Brain microvascular endothelial cell (primary cell): ENCODE measurements around the gene SLC25A28.
A peak's percentile ranks its signal among the peaks of the same experiment; 100 is the strongest.

ENCODE experiments used
- DNase-seq: peaks from one replicate; pipeline ENCODE4 v3.0.0-alpha.2; 2020
- H3K27ac ChIP-seq: fragments of 250-450 bp; sonication (Bioruptor Pico); 2 replicates; pipeline ENCODE4 v1.5.1; 2020; ENCODE audit warnings: mild to moderate bottlenecking, moderate library complexity
- H3K27me3 ChIP-seq: fragments of 250-450 bp; sonication (Bioruptor Pico); replicated peaks from 2 replicates; pipeline ENCODE4 v1.5.1; 2020; ENCODE audit warnings: mild to moderate bottlenecking
- H3K36me3 ChIP-seq: fragments of 250-450 bp; sonication (Bioruptor Pico); replicated peaks from 2 replicates; pipeline ENCODE4 v1.5.1; 2020; ENCODE audit warnings: mild to moderate bottlenecking
- H3K4me3 ChIP-seq: 2 replicates; pipeline ENCODE4 v1.5.1; 2011; ENCODE audit warnings: low read depth, mild to moderate bottlenecking, control low read depth, low read length, moderate library complexity
- in situ Hi-C: cut with HindIII; loops from 2 replicates; pipeline ENCODE4 v1.10.0; 2017; ENCODE audit warnings: low sequenced_read_pairs, low pct_ligation_motif_present
- TF ChIP-seq, protein P1 (sequence below): IDR thresholded peaks from 2 replicates; pipeline ENCODE4 v1.5.1; 2011; ENCODE audit warnings: low read depth, mild to moderate bottlenecking, moderate library complexity, low read length, control low read depth, inconsistent platforms; ENCODE audit errors: missing control alignments

Gene SLC25A28

DNA sequence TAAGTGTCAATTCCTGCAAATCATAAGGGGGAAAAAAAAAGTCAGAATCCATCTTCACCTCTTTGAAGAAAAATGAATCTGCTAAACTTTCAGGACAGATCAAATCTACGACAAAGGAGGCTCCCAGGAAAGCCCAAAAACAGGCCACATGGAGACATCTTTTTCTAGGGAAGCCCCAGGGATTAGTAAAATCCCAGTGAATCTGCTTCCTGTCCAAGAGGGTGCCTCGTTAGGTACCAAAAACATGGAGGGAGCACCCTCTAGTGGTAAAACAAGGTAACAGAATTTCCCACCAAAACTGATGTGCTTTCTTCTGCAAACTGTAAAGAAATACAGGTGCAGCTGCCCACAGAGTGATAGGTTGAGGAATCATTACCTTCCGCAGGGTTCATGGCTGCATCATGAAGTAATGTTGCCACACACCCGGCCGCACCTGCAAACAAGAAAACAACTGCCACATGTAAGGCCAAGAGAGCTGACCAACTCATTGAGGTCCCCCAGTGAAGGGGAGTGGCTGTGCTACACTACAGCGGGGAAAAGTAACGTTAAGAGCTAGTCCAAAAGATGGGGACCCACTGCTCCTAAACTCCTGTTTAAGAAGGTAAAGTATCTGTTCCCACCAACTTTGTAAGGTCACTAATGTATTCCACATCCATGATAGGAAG, 7.9 kb downstream of the SLC25A28 start:
- H3K27ac ChIP-seq, result no peak overlapping the region
- H3K36me3 ChIP-seq, result peaks cover 10% of the 10 kb centered on the region
- TF ChIP-seq, protein P1, sequence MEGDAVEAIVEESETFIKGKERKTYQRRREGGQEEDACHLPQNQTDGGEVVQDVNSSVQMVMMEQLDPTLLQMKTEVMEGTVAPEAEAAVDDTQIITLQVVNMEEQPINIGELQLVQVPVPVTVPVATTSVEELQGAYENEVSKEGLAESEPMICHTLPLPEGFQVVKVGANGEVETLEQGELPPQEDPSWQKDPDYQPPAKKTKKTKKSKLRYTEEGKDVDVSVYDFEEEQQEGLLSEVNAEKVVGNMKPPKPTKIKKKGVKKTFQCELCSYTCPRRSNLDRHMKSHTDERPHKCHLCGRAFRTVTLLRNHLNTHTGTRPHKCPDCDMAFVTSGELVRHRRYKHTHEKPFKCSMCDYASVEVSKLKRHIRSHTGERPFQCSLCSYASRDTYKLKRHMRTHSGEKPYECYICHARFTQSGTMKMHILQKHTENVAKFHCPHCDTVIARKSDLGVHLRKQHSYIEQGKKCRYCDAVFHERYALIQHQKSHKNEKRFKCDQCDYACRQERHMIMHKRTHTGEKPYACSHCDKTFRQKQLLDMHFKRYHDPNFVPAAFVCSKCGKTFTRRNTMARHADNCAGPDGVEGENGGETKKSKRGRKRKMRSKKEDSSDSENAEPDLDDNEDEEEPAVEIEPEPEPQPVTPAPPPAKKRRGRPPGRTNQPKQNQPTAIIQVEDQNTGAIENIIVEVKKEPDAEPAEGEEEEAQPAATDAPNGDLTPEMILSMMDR, result peak; percentile 83
- no peak overlapping the region for H3K4me3 ChIP-seq
- in situ Hi-C loops, result no loop called here
- peak; percentile 53 for DNase-seq
- H3K27me3 ChIP-seq, result no peaks in the 10 kb centered on the region

DNA sequence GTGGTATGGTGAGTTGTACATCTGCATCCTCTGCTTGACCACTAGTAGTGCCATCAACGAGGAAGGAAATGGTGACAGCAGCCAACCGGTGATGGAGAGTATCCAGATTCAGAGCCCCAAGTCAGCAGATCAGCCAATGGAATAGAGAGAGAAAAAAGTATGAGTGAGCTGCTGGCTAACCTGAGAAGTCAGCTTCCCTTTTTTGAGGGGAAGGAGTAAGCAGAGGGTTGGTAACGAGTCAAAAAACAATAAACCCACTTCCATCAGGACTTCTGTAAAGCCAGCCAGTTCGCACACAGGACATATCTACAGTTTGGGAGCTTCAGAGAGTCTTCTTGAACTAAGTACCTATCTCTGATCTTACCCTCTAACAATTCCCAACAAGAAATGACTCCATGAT, 8.9 kb downstream of the SLC25A28 start:
- no peaks in the 10 kb centered on the region for H3K27me3 ChIP-seq
- no peak overlapping the region for H3K27ac ChIP-seq
- in situ Hi-C loops, result no loop called here
- TF ChIP-seq, protein P1, result no peak
- DNase-seq, result no peak
- H3K4me3 ChIP-seq, result no peak overlapping the region
- peaks cover 10% of the 10 kb centered on the region for H3K36me3 ChIP-seq

DNA sequence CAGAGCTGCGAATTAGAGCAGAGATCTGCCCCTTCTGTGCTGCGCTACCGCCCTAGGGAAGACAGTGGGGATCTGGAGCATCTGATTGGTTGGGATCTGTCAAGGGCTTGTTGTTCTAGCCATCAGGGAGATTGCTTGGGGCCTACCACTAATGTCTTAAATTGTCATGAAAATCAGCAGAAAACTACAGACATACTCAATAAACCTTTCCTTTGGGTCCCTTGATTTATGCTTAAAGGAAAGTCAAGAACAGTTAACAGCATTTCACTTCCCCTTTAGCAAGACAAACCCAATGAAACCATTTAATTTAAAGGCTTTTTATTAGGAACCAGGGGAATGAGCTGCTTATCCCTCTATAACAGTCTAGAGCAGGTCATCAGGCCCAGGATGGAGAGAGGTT, 10.0 kb downstream of the SLC25A28 start:
- H3K27ac ChIP-seq, result no peak overlapping the region
- peaks cover 10% of the 10 kb centered on the region for H3K36me3 ChIP-seq
- DNase-seq, result no peak
- H3K4me3 ChIP-seq, result no peak overlapping the region
- no peaks in the 10 kb centered on the region for H3K27me3 ChIP-seq
- TF ChIP-seq, protein P1, result no peak
- in situ Hi-C loops, result no loop called here

DNA sequence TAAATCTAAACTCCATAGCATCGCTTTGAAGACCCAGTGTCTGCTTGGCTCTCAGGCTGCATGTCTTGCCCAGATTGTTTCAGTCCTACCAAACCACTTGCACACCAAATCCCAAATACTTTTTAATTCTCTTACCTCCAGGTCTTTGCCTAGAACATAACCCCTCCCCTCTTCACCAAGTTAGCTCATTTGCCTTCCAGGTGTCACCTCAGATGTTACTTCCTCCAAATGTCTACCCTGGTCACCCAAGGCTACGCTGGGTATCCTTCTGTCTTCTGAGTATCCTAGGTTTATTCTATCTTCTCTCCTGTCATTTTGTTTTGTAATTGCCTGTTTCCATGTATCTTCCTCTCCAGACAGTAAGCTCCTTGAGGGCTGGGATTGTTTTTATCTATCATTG, 11.1 kb downstream of the SLC25A28 start:
- TF ChIP-seq, protein P1, result no peak
- no peaks in the 10 kb centered on the region for H3K27me3 ChIP-seq
- H3K36me3 ChIP-seq, result peaks cover 10% of the 10 kb centered on the region
- in situ Hi-C loops, result no loop called here
- no peak for DNase-seq
- H3K4me3 ChIP-seq, result no peak overlapping the region
- no peak overlapping the region for H3K27ac ChIP-seq

DNA sequence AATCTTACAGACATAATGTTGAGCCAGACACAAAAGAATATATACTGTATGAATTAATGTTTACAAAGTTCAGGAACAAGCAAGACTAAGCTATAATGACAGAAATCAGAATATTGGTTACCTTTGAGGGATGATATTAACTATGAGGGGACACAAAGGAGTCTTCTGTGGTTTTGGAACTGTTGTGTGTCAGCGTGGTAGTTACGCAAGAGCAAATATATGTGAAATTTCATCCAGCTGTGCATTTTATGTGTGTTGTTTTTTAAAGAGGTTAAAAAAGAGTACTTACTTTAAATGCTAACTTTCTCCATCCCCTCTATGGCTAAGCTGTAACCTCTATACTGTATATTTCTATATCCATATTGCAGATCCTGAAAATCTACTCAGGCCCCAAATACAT, 14.9 kb downstream of the SLC25A28 start:
- in situ Hi-C loops, result no loop called here
- Histone ChIP-seq H3K27me3 (no peaks in the 10 kb centered on the region), H3K27ac (no peak overlapping the region), H3K36me3 (no peaks in the 10 kb centered on the region), H3K4me3 (no peak overlapping the region)
- TF ChIP-seq, protein P1, result no peak
- no peak for DNase-seq

DNA sequence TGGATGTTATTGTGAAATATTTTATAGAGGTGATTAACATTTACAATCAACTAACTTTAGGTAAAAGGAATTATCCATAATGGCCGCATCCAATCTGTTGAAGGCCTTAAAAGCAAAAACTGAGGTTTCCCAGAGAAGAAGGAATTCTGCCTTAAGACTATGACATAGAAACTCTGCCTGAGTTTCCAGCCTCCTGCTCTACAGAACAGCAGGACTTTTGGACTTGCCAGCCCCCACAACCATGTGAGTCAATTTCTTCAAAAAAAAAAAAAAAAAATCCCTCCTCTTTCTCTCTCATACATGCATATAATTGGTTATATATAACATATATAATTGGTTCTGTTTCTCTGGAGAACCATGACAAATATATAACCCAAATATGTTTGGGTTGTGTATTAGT, 15.4 kb downstream of the SLC25A28 start:
- in situ Hi-C loops, result no loop called here
- Histone ChIP-seq H3K27me3 (no peaks in the 10 kb centered on the region), H3K27ac (no peak overlapping the region), H3K36me3 (no peaks in the 10 kb centered on the region), H3K4me3 (no peak overlapping the region)
- DNase-seq, result no peak
- TF ChIP-seq, protein P1, result no peak
